Astrocyte of the cerebellum (primary cell): ENCODE results near the gene NAA25.
"Not testable (repeated sequence)": the region's sequence is repeated elsewhere in the genome, so short reads cannot be mapped to it uniquely, and the experiment has no call there.

ENCODE experiments used
- DNase-seq: peaks from one replicate; pipeline ENCODE4 v3.0.0-alpha.2; 2011; ENCODE audit warnings: low read depth
- H3K4me3 ChIP-seq: 2 replicates; pipeline ENCODE4 v1.5.1; 2011; ENCODE audit warnings: mild to moderate bottlenecking, low read depth, low read length, moderate library complexity
- CTCF ChIP-seq: IDR thresholded peaks from 2 replicates; pipeline ENCODE4 v1.5.1; 2012; ENCODE audit warnings: low read length, low read depth, moderate library complexity, mild to moderate bottlenecking; ENCODE audit errors: missing control alignments
- in situ Hi-C: cut with HindIII; loops from 2 replicates; pipeline ENCODE4 v1.10.0; 2017; ENCODE audit warnings: low sequenced_read_pairs

NAA25 gene

GRCh38 chr12:112105891-112106290, 2.7 kb downstream of the NAA25 start:
- no peak for DNase-seq
- H3K4me3 ChIP-seq: no peak overlapping the region
- TF ChIP-seq CTCF: no peak
- in situ Hi-C loops: no loop called here

- in situ Hi-C loops: no loop called here
- no peak overlapping the region for H3K4me3 ChIP-seq
- no peak for DNase-seq
- no peak for TF ChIP-seq CTCF
Observed at GRCh38 chr12:112103758-112104503, 4.7 kb downstream of the NAA25 start.

GRCh38 chr12:112102746-112103145, 5.8 kb downstream of the NAA25 start:
- DNase-seq, H3K4me3 ChIP-seq, in situ Hi-C loops: not testable (repeated sequence)

GRCh38 chr12:112102127-112102526, 6.5 kb downstream of the NAA25 start:
- no peak for DNase-seq
- no peak for TF ChIP-seq CTCF
- in situ Hi-C loops: no loop called here
- no peak overlapping the region for H3K4me3 ChIP-seq

GRCh38 chr12:112100500-112100899, 8.1 kb downstream of the NAA25 start:
- H3K4me3 ChIP-seq, in situ Hi-C loops, DNase-seq: not testable (repeated sequence)

GRCh38 chr12:112097641-112098040, 10.9 kb downstream of the NAA25 start:
- no peak for DNase-seq
- no peak overlapping the region for H3K4me3 ChIP-seq
- in situ Hi-C loops: no loop called here
- TF ChIP-seq CTCF: no peak

- in situ Hi-C loops: no loop called here
- H3K4me3 ChIP-seq: no peak overlapping the region
- DNase-seq: no peak
Observed at GRCh38 chr12:112096667-112097066, 11.9 kb downstream of the NAA25 start.

More at GRCh38 chr12:112096667-112097066, 11.9 kb downstream of the NAA25 start:
- no peak for TF ChIP-seq CTCF
